Measurements from ENCODE around the gene SLITRK5.

Gene SLITRK5

GRCh38 chr13:87712012-87712411 lies 40.8 kb downstream of the SLITRK5 start:
- DNase-seq (ENCODE audit: low spot score), result no peak
- TF ChIP-seq CTCF (IDR thresholded peaks at IDR 0.05; ENCODE audit: extremely low read depth, missing control alignments), result no peak

All from GM20000 (cell line).